HG02973 (cell line): ENCODE data around the gene PALLD.
"Not testable (repeated sequence)": the region's sequence is repeated elsewhere in the genome, so short reads cannot be mapped to it uniquely, and the experiment has no call there.

Experiments
- ATAC-seq: cut with Tn5 transposase; IDR thresholded peaks from one replicate; pipeline ENCODE4 v1.9.1; 2021; ENCODE audit warnings: moderate library complexity; ENCODE audit not compliant: unreplicated experiment

The PALLD gene

GRCh38 chr4:168923526-168924194, 426.8 kb downstream of the PALLD start:
- ATAC-seq = peak; percentile 73

GRCh38 chr4:168924667-168925066, 427.8 kb downstream of the PALLD start:
- ATAC-seq = no peak

- ATAC-seq = no peak
These were observed 429.1 kb downstream of the PALLD start for GRCh38 chr4:168925789-168926490.

- ATAC-seq = no peak
These were observed 431.5 kb downstream of the PALLD start for GRCh38 chr4:168928346-168928745.

- no peak for ATAC-seq
These were observed 432.0 kb downstream of the PALLD start for GRCh38 chr4:168928875-168929274.

GRCh38 chr4:168930413-168931196, 433.8 kb downstream of the PALLD start:
- ATAC-seq = no peak

- no peak for ATAC-seq
These were observed 434.4 kb downstream of the PALLD start for GRCh38 chr4:168931215-168931650.

GRCh38 chr4:168932138-168932537, 435.3 kb downstream of the PALLD start:
- ATAC-seq = no peak

- no peak for ATAC-seq
These were observed 436.6 kb downstream of the PALLD start for GRCh38 chr4:168933423-168933822.

GRCh38 chr4:168937473-168937872, 440.6 kb downstream of the PALLD start:
- ATAC-seq = not testable (repeated sequence)

GRCh38 chr4:168942985-168943384, 446.1 kb downstream of the PALLD start:
- ATAC-seq = no peak

- ATAC-seq = no peak
These were observed 448.4 kb downstream of the PALLD start for GRCh38 chr4:168945291-168945690.

- ATAC-seq = not testable (repeated sequence)
These were observed 456.0 kb downstream of the PALLD start for GRCh38 chr4:168952821-168953246.

- no peak for ATAC-seq
These were observed 458.8 kb downstream of the PALLD start for GRCh38 chr4:168955674-168956073.

GRCh38 chr4:168960716-168961115, 463.9 kb downstream of the PALLD start:
- no peak for ATAC-seq

GRCh38 chr4:168972596-168972995, 475.7 kb downstream of the PALLD start:
- no peak for ATAC-seq
